ENCODE results near the gene ARAF. TPM values are rescaled to one million over a fixed set of nuclear protein-coding genes. Genes with fewer than 3 reads are reported as not detected.

The ARAF gene
- polyA plus RNA-seq, 3 donors, result 49.7 to 105 (median 68.6) TPM

DNA sequence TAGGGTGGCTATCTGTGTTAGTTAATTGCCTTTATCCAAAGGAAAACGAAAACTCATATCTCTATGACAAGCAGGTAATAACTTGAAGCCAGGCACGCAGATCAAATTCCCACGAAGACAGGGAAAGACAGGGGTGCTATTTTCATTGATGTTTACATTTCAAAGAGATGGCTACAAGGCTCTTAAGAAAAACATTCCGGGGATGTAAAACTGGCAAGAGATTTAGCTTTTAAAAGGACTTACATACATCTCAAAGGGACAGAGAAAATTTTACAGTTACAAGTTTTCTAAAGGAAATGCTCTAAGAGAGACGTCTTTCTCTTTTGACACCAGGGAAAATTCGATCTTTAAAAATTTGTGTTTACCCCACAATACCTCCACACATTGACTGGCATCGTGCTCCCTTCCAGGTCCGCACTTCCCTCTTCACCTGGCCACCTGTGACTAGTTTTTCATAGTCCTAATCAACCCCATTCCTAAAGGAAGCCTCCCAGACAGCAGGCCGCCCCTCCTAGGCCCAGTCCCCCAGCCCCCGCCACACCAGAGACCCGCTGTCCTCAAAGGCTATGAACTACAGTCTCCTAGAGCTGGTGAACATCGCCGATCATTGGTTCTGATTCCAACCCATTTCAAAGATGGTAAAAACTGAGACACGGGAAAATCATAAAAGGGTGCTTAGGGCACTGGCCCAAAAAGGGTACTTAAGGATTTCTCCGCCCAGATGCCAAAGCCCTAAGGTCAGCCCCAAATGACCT is 649 bp upstream of the ARAF start:
- Histone ChIP-seq H3K4me2 (replicated peaks; ENCODE audit: extremely low read depth, low read length, poor library complexity, severe bottlenecking) (peak overlapping the region; percentile 61), H2AFZ (ENCODE audit: insufficient read depth, low read depth, low read length, poor library complexity, severe bottlenecking) (no peak overlapping the region), H3K9ac (ENCODE audit: insufficient read depth, low read length, poor library complexity, severe bottlenecking) (peak overlapping the region; percentile 34), H3K36me3 (replicated peaks in 1 of 2; ENCODE audit: control insufficient read depth in 1 of 2, insufficient read depth in 2 of 2, low read length in 2 of 2) (peaks cover 18 to 22% of the 10 kb centered on the region in 2 donors), H3K4me1 (ENCODE audit: control insufficient read depth in 1 of 2, insufficient read depth in 2 of 2, low read length in 2 of 2) (peaks cover 32 to 45% of the 10 kb centered on the region in 2 donors), H4K20me1 (ENCODE audit: insufficient read depth, low read length) (peaks cover 13% of the 10 kb centered on the region), H3K9me3 (replicated peaks in 1 of 2; ENCODE audit: control insufficient read depth in 1 of 2, insufficient read depth in 1 of 2, low read length in 2 of 2) (no peaks in the 10 kb centered on the region), H3K27me3 (ENCODE audit: control insufficient read depth in 2 of 2, insufficient read depth in 2 of 2, low read length in 2 of 2) (no peaks in the 10 kb centered on the region), H3K4me3 (replicated peaks in 1 of 3; ENCODE audit: low read depth in 2 of 3, low read length in 3 of 3) (peak overlapping the region; percentile 18 to 75 (median 64)), H3K79me2 (ENCODE audit: insufficient read depth, low read length) (peaks cover 26% of the 10 kb centered on the region), H3K27ac (ENCODE audit: low read depth in 1 of 2, low read length in 2 of 2) (peak overlapping the region; percentile 86 to 88)
- intact Hi-C loops (cut with micrococcal nuclease), result loop anchor here (5.0 kb wide), 4 partner anchors 77 to 462 kb away; partner anchors contain the start of gene ELK1 (in 1 of the 2)
- H3K27me3 Mint-ChIP-seq (ENCODE audit: low read depth in 3 of 3), result peaks cover 0 to 9% (median 0%) of the 10 kb centered on the region in 3 donors
- H3K4me1 Mint-ChIP-seq, result peaks cover 45% of the 10 kb centered on the region
- peaks cover 18 to 19% of the 10 kb centered on the region in 2 donors for H3K36me3 Mint-ChIP-seq
- TF ChIP-seq, protein P1, sequence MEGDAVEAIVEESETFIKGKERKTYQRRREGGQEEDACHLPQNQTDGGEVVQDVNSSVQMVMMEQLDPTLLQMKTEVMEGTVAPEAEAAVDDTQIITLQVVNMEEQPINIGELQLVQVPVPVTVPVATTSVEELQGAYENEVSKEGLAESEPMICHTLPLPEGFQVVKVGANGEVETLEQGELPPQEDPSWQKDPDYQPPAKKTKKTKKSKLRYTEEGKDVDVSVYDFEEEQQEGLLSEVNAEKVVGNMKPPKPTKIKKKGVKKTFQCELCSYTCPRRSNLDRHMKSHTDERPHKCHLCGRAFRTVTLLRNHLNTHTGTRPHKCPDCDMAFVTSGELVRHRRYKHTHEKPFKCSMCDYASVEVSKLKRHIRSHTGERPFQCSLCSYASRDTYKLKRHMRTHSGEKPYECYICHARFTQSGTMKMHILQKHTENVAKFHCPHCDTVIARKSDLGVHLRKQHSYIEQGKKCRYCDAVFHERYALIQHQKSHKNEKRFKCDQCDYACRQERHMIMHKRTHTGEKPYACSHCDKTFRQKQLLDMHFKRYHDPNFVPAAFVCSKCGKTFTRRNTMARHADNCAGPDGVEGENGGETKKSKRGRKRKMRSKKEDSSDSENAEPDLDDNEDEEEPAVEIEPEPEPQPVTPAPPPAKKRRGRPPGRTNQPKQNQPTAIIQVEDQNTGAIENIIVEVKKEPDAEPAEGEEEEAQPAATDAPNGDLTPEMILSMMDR (IDR thresholded peaks at IDR 0.05), result no peak
- no peak for DNase-seq
- peak overlapping the region; percentile 90 to 98 (median 97) for H3K27ac Mint-ChIP-seq
- peak overlapping the region; percentile 80 to 82 for H3K4me3 Mint-ChIP-seq
- 18% methylated on average over 5 of the region's 15 CpGs for WGBS (ENCODE audit: insufficient coverage)
- H3K9me3 Mint-ChIP-seq, result peaks cover 0 to 10% (median 0%) of the 10 kb centered on the region in 7 donors

DNA sequence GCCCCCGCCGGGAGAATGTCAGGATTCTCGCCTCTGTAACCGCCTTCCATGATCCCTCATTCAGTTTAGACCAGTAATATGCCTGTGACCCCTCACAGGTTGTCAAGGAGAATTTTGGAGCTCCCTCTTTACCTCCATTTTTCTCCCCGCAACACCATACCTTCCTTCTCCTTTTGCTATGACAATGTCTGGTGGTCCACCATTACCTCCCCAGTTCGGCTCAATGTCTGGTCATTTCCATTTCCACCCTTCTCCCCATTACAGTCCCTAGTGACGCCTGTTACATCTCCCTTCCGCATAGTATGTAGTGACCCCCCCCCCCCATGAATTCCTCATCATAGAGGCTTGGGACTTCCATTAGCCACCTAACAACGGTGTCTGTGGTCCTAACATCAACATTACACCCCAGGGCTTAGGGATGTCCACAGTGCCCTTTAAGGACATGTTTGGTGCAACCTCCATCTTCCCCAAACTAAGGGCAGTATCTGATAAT is 700 bp downstream of the ARAF start:
- intact Hi-C loops (cut with micrococcal nuclease), result loop anchor here (5.0 kb wide), 4 partner anchors 76 to 461 kb away; partner anchors contain the start of gene ELK1 (in 1 of the 2)
- Histone ChIP-seq H3K4me1 (ENCODE audit: control insufficient read depth in 1 of 2, insufficient read depth in 2 of 2, low read length in 2 of 2) (peaks cover 32 to 41% of the 10 kb centered on the region in 2 donors), H3K27me3 (ENCODE audit: control insufficient read depth in 2 of 2, insufficient read depth in 2 of 2, low read length in 2 of 2) (no peaks in the 10 kb centered on the region), H4K20me1 (ENCODE audit: insufficient read depth, low read length) (peaks cover 13% of the 10 kb centered on the region), H2AFZ (ENCODE audit: insufficient read depth, low read depth, low read length, poor library complexity, severe bottlenecking) (no peak overlapping the region), H3K27ac (ENCODE audit: low read depth in 1 of 2, low read length in 2 of 2) (peak overlapping the region; percentile 86 to 88), H3K36me3 (replicated peaks in 1 of 2; ENCODE audit: control insufficient read depth in 1 of 2, insufficient read depth in 2 of 2, low read length in 2 of 2) (peaks cover 24 to 29% of the 10 kb centered on the region in 2 donors), H3K9ac (ENCODE audit: insufficient read depth, low read length, poor library complexity, severe bottlenecking) (peak overlapping the region; percentile 78), H3K79me2 (ENCODE audit: insufficient read depth, low read length) (peaks cover 30% of the 10 kb centered on the region), H3K9me3 (replicated peaks in 1 of 2; ENCODE audit: control insufficient read depth in 1 of 2, insufficient read depth in 1 of 2, low read length in 2 of 2) (no peaks in the 10 kb centered on the region), H3K4me3 (replicated peaks in 1 of 3; ENCODE audit: low read depth in 2 of 3, low read length in 3 of 3) (peak overlapping the region; percentile 71 to 81 (median 75)), H3K4me2 (replicated peaks; ENCODE audit: extremely low read depth, low read length, poor library complexity, severe bottlenecking) (peak overlapping the region; percentile 81)
- DNase-seq, result peak in 1 of 3 donors; percentile 45
- TF ChIP-seq, protein P1 (IDR thresholded peaks at IDR 0.05), result no peak
- 2% methylated on average over 6 of the region's 9 CpGs for WGBS (ENCODE audit: insufficient coverage)
- peaks cover 0 to 10% (median 0%) of the 10 kb centered on the region in 7 donors for H3K9me3 Mint-ChIP-seq
- peaks cover 24 to 25% of the 10 kb centered on the region in 2 donors for H3K36me3 Mint-ChIP-seq
- peak overlapping the region; percentile 93 to 98 (median 97) for H3K27ac Mint-ChIP-seq
- H3K27me3 Mint-ChIP-seq (ENCODE audit: low read depth in 3 of 3), result peaks cover 0 to 6% (median 0%) of the 10 kb centered on the region in 3 donors
- H3K4me1 Mint-ChIP-seq, result peaks cover 40% of the 10 kb centered on the region
- peak overlapping the region; percentile 82 to 90 for H3K4me3 Mint-ChIP-seq

Measured in CD14-positive monocyte (primary cell).